ENCODE measurements around the gene SLC4A4.

Gene SLC4A4

DNA sequence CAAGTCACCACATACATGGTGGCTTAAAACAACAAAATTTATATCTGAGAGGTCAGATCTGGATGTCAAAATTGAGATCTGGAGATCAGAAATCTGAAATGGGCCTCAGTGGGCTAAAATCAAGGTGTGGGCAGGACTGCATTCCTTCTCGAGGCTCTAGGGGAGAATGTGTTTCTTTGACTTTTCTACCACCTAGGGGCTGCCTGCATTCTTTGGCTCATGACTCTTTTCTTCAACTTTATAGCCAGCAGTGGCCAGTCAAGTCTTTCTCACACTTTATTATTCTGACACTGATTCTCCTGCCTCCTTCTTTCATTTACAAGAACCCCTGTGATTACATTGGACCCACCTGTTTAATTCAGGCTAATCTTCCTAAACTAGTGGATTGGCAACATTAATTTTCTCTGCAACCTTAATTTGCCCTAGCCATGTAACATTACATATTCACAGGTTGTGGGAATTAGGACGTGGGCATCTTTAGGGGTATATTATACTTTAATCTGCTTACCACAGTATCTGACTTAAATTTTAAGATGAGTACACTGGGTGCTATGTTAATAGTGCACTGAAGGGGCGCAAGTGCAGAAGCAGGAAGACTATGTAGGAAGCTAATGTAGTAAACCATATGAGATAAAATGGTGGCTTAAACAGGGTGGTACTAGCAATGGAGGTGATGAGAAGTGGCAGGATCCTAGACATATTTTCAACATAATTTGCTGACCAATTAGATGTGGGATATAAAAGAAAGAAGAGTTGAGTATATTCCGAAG is 188.0 kb downstream of the SLC4A4 start:
- 78% methylated on average over 3 of the region's 4 CpGs for WGBS
- H3K4me2 ChIP-seq (ENCODE audit: low read length, poor library complexity, severe bottlenecking) = no peak overlapping the region
- H3K36me3 ChIP-seq (ENCODE audit: control insufficient read depth in 1 of 2, insufficient read depth in 2 of 2, low read depth in 1 of 2, low read length in 2 of 2) = no peaks in the 10 kb centered on the region
- no peaks in the 10 kb centered on the region for H3K79me1 ChIP-seq (replicated peaks; ENCODE audit: low read length, poor library complexity, severe bottlenecking)
- no peak overlapping the region for H2BK12ac ChIP-seq (ENCODE audit: low read length in 2 of 2)
- H3K4ac ChIP-seq (ENCODE audit: low read depth in 1 of 2, low read length in 2 of 2) = no peak overlapping the region
- no peak overlapping the region for H3K18ac ChIP-seq (ENCODE audit: low read depth in 1 of 2, low read length in 2 of 2)
- H3K9me3 ChIP-seq (ENCODE audit: control insufficient read depth, low read length) = no peaks in the 10 kb centered on the region
- no peak overlapping the region for H3K14ac ChIP-seq (ENCODE audit: low read length in 2 of 2)
- H2AK5ac ChIP-seq (ENCODE audit: low read length, severe bottlenecking) = no peak overlapping the region
- H3K9ac ChIP-seq (ENCODE audit: low read length) = no peak overlapping the region
- H3K27ac ChIP-seq (ENCODE audit: low read length, poor library complexity, severe bottlenecking) = no peak overlapping the region
- no peak for DNase-seq
- no peak overlapping the region for H4K91ac ChIP-seq (ENCODE audit: low read length)
- H3K4me3 ChIP-seq (ENCODE audit: insufficient read depth in 1 of 2, low read depth in 1 of 2, low read length in 2 of 2) = no peak overlapping the region
- no peaks in the 10 kb centered on the region for H3K4me1 ChIP-seq (ENCODE audit: control insufficient read depth, insufficient read depth, low read depth, low read length)
- H2BK120ac ChIP-seq (ENCODE audit: low read depth, low read length) = no peak overlapping the region
- H2BK15ac ChIP-seq (ENCODE audit: low read depth, poor library complexity, severe bottlenecking) = no peak overlapping the region
- no peak overlapping the region for H3K23ac ChIP-seq (ENCODE audit: low read length in 2 of 2)
- H2BK5ac ChIP-seq (ENCODE audit: low read depth, low read length, poor library complexity, severe bottlenecking) = no peak overlapping the region
- H4K8ac ChIP-seq (ENCODE audit: low read length) = no peak overlapping the region
- no peak overlapping the region for H2AFZ ChIP-seq (ENCODE audit: low read depth, low read length)
- H3K27me3 ChIP-seq (ENCODE audit: control insufficient read depth in 1 of 2, insufficient read depth in 1 of 2, low read length in 2 of 2) = no peaks in the 10 kb centered on the region

DNA sequence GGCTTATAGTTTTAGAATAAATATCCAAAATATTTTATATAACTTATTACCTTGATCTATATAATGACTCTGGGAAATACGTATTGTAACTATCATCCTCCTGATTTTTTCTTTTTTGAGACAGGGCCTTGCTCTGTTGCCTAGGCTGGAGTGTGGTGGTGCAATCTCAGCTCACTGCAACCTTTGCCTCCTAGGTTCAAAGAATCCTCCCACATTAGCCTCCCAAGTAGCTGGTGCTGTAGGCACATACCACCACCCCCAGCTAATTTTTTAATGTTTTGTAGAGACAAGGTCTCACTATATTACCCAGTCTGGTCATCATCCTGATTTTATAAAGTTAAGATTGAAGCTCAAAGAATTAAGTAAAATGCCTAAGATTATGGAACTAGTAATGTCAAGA is 193.6 kb downstream of the SLC4A4 start:
- Histone ChIP-seq H4K91ac (ENCODE audit: low read length) (no peak overlapping the region), H2BK120ac (ENCODE audit: low read depth, low read length) (no peak overlapping the region), H3K4me3 (ENCODE audit: insufficient read depth in 1 of 2, low read depth in 1 of 2, low read length in 2 of 2) (no peak overlapping the region), H3K9me3 (ENCODE audit: control insufficient read depth, low read length) (no peaks in the 10 kb centered on the region), H3K36me3 (ENCODE audit: control insufficient read depth in 1 of 2, insufficient read depth in 2 of 2, low read depth in 1 of 2, low read length in 2 of 2) (no peaks in the 10 kb centered on the region), H2BK12ac (ENCODE audit: low read length in 2 of 2) (no peak overlapping the region), H2AK5ac (ENCODE audit: low read length, severe bottlenecking) (no peak overlapping the region), H2BK5ac (ENCODE audit: low read depth, low read length, poor library complexity, severe bottlenecking) (no peak overlapping the region), H3K27ac (ENCODE audit: low read length, poor library complexity, severe bottlenecking) (no peak overlapping the region), H2AFZ (ENCODE audit: low read depth, low read length) (no peak overlapping the region), H3K14ac (ENCODE audit: low read length in 2 of 2) (no peak overlapping the region), H2BK15ac (ENCODE audit: low read depth, poor library complexity, severe bottlenecking) (no peak overlapping the region), H3K9ac (ENCODE audit: low read length) (no peak overlapping the region), H3K4me2 (ENCODE audit: low read length, poor library complexity, severe bottlenecking) (no peak overlapping the region), H3K23ac (ENCODE audit: low read length in 2 of 2) (no peak overlapping the region), H3K27me3 (ENCODE audit: control insufficient read depth in 1 of 2, insufficient read depth in 1 of 2, low read length in 2 of 2) (no peaks in the 10 kb centered on the region), H3K4me1 (ENCODE audit: control insufficient read depth, insufficient read depth, low read depth, low read length) (no peaks in the 10 kb centered on the region), H3K18ac (ENCODE audit: low read depth in 1 of 2, low read length in 2 of 2) (no peak overlapping the region), H3K4ac (ENCODE audit: low read depth in 1 of 2, low read length in 2 of 2) (no peak overlapping the region), H4K8ac (ENCODE audit: low read length) (no peak overlapping the region), H3K79me1 (replicated peaks; ENCODE audit: low read length, poor library complexity, severe bottlenecking) (no peaks in the 10 kb centered on the region)
- no peak for DNase-seq
- 100% methylated on average over 1 of the region's 1 CpG for WGBS

GRCh38 chr4:71533121-71533520 is 194.3 kb downstream of the SLC4A4 start:
- Histone ChIP-seq H3K18ac (ENCODE audit: low read depth in 1 of 2, low read length in 2 of 2) (no peak overlapping the region), H4K8ac (ENCODE audit: low read length) (no peak overlapping the region), H3K14ac (ENCODE audit: low read length in 2 of 2) (no peak overlapping the region), H2AFZ (ENCODE audit: low read depth, low read length) (no peak overlapping the region), H3K23ac (ENCODE audit: low read length in 2 of 2) (no peak overlapping the region), H3K9me3 (ENCODE audit: control insufficient read depth, low read length) (no peaks in the 10 kb centered on the region), H3K79me1 (replicated peaks; ENCODE audit: low read length, poor library complexity, severe bottlenecking) (no peaks in the 10 kb centered on the region), H2BK15ac (ENCODE audit: low read depth, poor library complexity, severe bottlenecking) (no peak overlapping the region), H3K4me2 (ENCODE audit: low read length, poor library complexity, severe bottlenecking) (no peak overlapping the region), H3K4ac (ENCODE audit: low read depth in 1 of 2, low read length in 2 of 2) (no peak overlapping the region), H3K27ac (ENCODE audit: low read length, poor library complexity, severe bottlenecking) (no peak overlapping the region), H3K4me1 (ENCODE audit: control insufficient read depth, insufficient read depth, low read depth, low read length) (no peaks in the 10 kb centered on the region), H4K91ac (ENCODE audit: low read length) (no peak overlapping the region), H3K36me3 (ENCODE audit: control insufficient read depth in 1 of 2, insufficient read depth in 2 of 2, low read depth in 1 of 2, low read length in 2 of 2) (no peaks in the 10 kb centered on the region), H2BK12ac (ENCODE audit: low read length in 2 of 2) (no peak overlapping the region), H2BK5ac (ENCODE audit: low read depth, low read length, poor library complexity, severe bottlenecking) (no peak overlapping the region), H2AK5ac (ENCODE audit: low read length, severe bottlenecking) (no peak overlapping the region), H3K9ac (ENCODE audit: low read length) (no peak overlapping the region), H2BK120ac (ENCODE audit: low read depth, low read length) (no peak overlapping the region), H3K27me3 (ENCODE audit: control insufficient read depth in 1 of 2, insufficient read depth in 1 of 2, low read length in 2 of 2) (no peaks in the 10 kb centered on the region), H3K4me3 (ENCODE audit: insufficient read depth in 1 of 2, low read depth in 1 of 2, low read length in 2 of 2) (no peak overlapping the region)
- no peak for DNase-seq
- no CpG with 5 or more reads among the region's 1 CpG for WGBS

DNA sequence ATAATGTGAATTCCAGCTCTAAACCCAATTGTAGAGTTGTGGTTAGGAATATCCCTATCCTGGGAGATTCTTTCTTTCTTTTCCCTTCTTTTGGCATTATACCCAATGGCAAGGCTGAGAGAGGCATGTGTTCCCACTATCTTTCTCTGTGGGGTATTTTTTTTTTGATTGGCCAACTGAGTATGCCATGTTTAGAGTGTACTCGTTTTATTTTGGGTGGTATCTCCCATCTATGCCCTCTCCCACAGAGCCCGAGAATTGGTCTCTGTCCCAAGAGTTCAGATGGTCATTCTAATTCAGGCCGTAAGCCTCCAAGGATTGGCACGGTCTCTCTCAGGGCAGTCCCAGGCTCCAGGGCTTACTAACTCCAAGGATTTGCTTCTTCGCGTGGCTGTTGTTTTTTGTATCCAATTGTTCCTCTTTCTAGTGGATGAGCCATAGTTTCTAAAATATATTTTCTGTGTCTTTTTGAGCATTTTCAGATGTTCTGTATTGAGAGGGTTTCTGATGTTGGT is 198.8 kb downstream of the SLC4A4 start:
- Histone ChIP-seq H3K36me3 (ENCODE audit: control insufficient read depth in 1 of 2, insufficient read depth in 2 of 2, low read depth in 1 of 2, low read length in 2 of 2) (no peaks in the 10 kb centered on the region), H3K23ac (ENCODE audit: low read length in 2 of 2) (no peak overlapping the region), H4K91ac (ENCODE audit: low read length) (no peak overlapping the region), H4K8ac (ENCODE audit: low read length) (no peak overlapping the region), H3K27ac (ENCODE audit: low read length, poor library complexity, severe bottlenecking) (no peak overlapping the region), H2BK5ac (ENCODE audit: low read depth, low read length, poor library complexity, severe bottlenecking) (no peak overlapping the region), H3K4me3 (ENCODE audit: insufficient read depth in 1 of 2, low read depth in 1 of 2, low read length in 2 of 2) (no peak overlapping the region), H3K18ac (ENCODE audit: low read depth in 1 of 2, low read length in 2 of 2) (no peak overlapping the region), H3K4me2 (ENCODE audit: low read length, poor library complexity, severe bottlenecking) (no peak overlapping the region), H2BK12ac (ENCODE audit: low read length in 2 of 2) (no peak overlapping the region), H2AFZ (ENCODE audit: low read depth, low read length) (no peak overlapping the region), H3K9me3 (ENCODE audit: control insufficient read depth, low read length) (no peaks in the 10 kb centered on the region), H3K14ac (ENCODE audit: low read length in 2 of 2) (no peak overlapping the region), H2BK120ac (ENCODE audit: low read depth, low read length) (no peak overlapping the region), H2AK5ac (ENCODE audit: low read length, severe bottlenecking) (no peak overlapping the region), H3K4me1 (ENCODE audit: control insufficient read depth, insufficient read depth, low read depth, low read length) (no peaks in the 10 kb centered on the region), H3K79me1 (replicated peaks; ENCODE audit: low read length, poor library complexity, severe bottlenecking) (no peaks in the 10 kb centered on the region), H3K9ac (ENCODE audit: low read length) (no peak overlapping the region), H3K4ac (ENCODE audit: low read depth in 1 of 2, low read length in 2 of 2) (no peak overlapping the region), H3K27me3 (ENCODE audit: control insufficient read depth in 1 of 2, insufficient read depth in 1 of 2, low read length in 2 of 2) (no peaks in the 10 kb centered on the region), H2BK15ac (ENCODE audit: low read depth, poor library complexity, severe bottlenecking) (no peak overlapping the region)
- WGBS = 95% methylated on average over 6 of the region's 6 CpGs
- no peak for DNase-seq

All from mesenchymal stem cell (in vitro differentiated cells and primary cell).